Uterus (tissue), 2 donors: ENCODE measurements around the gene ZNF273.
"Not testable (repeated sequence)": the region's sequence is repeated elsewhere in the genome, so short reads cannot be mapped to it uniquely, and the experiment has no call there.

Experiments used
- POLR2A ChIP-seq, 2 donors: fragments of 450-650 bp; IDR thresholded peaks; one replicate each; pipeline ENCODE4 v1.6.1; 2016; ENCODE audit warnings: antibody characterized with exemption in 2 of 2, mild to moderate bottlenecking in 1 of 2, moderate library complexity in 1 of 2
- TF ChIP-seq, protein P1 (sequence below), 4 experiments: fragments of 200-600 bp in 2 of 4; fragments of 450-650 bp in 2 of 4; sonication (generic) in 2 of 4; IDR thresholded peaks; one replicate each; pipeline ENCODE4 v1.5.1; 2016 to 2019; ENCODE audit warnings: antibody characterized with exemption in 4 of 4, mild to moderate bottlenecking in 2 of 4, moderate library complexity in 1 of 4

DNA sequence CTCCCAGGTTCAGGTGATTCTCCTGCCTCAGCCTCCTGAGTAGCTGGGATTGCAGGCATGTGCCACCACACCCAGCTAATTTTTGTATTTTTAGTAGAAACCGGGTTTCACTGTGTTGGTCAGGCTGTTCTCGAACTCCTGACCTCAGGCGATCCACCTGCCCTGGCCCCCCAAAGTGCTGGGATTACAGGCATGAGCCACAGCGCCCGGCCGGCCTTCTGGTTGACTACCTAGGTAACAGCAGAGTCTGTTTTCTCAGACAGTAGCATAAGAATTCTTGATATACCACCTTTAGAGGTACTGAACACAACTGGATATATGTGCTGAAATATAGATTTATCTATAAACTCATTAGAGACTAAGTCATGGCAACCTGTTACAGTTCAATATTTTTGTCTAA is 36.9 kb downstream of the ZNF273 start:
- TF ChIP-seq POLR2A (IDR thresholded peaks at IDR 0.05), result not testable (repeated sequence)
- TF ChIP-seq, protein P1, sequence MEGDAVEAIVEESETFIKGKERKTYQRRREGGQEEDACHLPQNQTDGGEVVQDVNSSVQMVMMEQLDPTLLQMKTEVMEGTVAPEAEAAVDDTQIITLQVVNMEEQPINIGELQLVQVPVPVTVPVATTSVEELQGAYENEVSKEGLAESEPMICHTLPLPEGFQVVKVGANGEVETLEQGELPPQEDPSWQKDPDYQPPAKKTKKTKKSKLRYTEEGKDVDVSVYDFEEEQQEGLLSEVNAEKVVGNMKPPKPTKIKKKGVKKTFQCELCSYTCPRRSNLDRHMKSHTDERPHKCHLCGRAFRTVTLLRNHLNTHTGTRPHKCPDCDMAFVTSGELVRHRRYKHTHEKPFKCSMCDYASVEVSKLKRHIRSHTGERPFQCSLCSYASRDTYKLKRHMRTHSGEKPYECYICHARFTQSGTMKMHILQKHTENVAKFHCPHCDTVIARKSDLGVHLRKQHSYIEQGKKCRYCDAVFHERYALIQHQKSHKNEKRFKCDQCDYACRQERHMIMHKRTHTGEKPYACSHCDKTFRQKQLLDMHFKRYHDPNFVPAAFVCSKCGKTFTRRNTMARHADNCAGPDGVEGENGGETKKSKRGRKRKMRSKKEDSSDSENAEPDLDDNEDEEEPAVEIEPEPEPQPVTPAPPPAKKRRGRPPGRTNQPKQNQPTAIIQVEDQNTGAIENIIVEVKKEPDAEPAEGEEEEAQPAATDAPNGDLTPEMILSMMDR (IDR thresholded peaks at IDR 0.05), result not testable (repeated sequence)
